BLaER1 treated with 17β-estradiol and CSF1 and Interleukin-3, amounts not matched to agents 10 nM and 100 nM (cell line): ENCODE measurements around the gene APBA2.
A peak's percentile ranks its signal among the peaks of the same experiment; 100 is the strongest.

Source experiments
- H3K27ac ChIP-seq, 11 experiments: shearing (Covaris generic); formaldehyde crosslinking; 2 replicates each; pipeline ENCODE4 v1.8.1; 2022
- H3K27me3 ChIP-seq, 11 experiments: shearing (Covaris generic); formaldehyde crosslinking; 2 replicates each; pipeline ENCODE4 v1.8.1; 2022
- H3K36me3 ChIP-seq, 11 experiments: shearing (Covaris generic); formaldehyde crosslinking; 2 replicates each; pipeline ENCODE4 v1.8.1; 2022
- H3K4me1 ChIP-seq, 10 experiments: shearing (Covaris generic); formaldehyde crosslinking; 2 replicates each; pipeline ENCODE4 v1.8.1; 2022
- H3K4me2 ChIP-seq, 11 experiments: shearing (Covaris generic); formaldehyde crosslinking; 2 replicates each; pipeline ENCODE4 v1.8.1; 2022
- H3K4me3 ChIP-seq, 10 experiments: shearing (Covaris generic); formaldehyde crosslinking; 2 replicates each; pipeline ENCODE4 v1.8.1; 2022
- H3K9ac ChIP-seq, 11 experiments: shearing (Covaris generic); formaldehyde crosslinking; 2 replicates each; pipeline ENCODE4 v1.8.1; 2022
- H3K9me3 ChIP-seq, 11 experiments: shearing (Covaris generic); formaldehyde crosslinking; replicated peaks in 1 of 11; 2 replicates each; pipeline ENCODE4 v1.8.1; 2022
- H4K20me1 ChIP-seq, 11 experiments: shearing (Covaris generic); formaldehyde crosslinking; 2 replicates each; pipeline ENCODE4 v1.8.1; 2022
- Cebpa-rat ChIP-seq, 11 experiments: shearing (Covaris generic); IDR thresholded peaks; 2 replicates each; pipeline ENCODE4 v1.8.1; 2022

Gene APBA2

GRCh38 chr15:28890711-28891495 is 5.1 kb downstream of the APBA2 start:
- Histone ChIP-seq H3K27ac (peak overlapping the region in 9 of 11 experiments; percentile 42 to 77 (median 69); a peak in 18 of 22 replicates), H3K27me3 (0 out of 22 replicates have a peak, but pooled peaks cover 0 to 7% (median 0%) of the 10 kb centered on the region in 11 experiments), H3K4me1 (peaks cover 46 to 75% (median 68%) of the 10 kb centered on the region in 10 experiments), H3K36me3 (no peaks in the 10 kb centered on the region), H3K4me3 (no peak overlapping the region; a peak in 1 of 20 replicates), H3K9ac (peak overlapping the region in 8 of 11 experiments; percentile 19 to 59 (median 46); a peak in 13 of 22 replicates), H3K4me2 (peak overlapping the region; percentile 47 to 93 (median 90)), H3K9me3 (peaks cover 0 to 2% (median 0%) of the 10 kb centered on the region in 11 experiments; a peak in 2 of 22 replicates), H4K20me1 (peaks cover 0 to 31% (median 0%) of the 10 kb centered on the region in 11 experiments; a peak in 7 of 22 replicates)
- TF ChIP-seq Cebpa-rat (IDR thresholded peaks at IDR 0.05), result peak in 6 of 11 experiments; percentile 13 to 57 (median 46); a peak in 7 of 22 replicates

DNA sequence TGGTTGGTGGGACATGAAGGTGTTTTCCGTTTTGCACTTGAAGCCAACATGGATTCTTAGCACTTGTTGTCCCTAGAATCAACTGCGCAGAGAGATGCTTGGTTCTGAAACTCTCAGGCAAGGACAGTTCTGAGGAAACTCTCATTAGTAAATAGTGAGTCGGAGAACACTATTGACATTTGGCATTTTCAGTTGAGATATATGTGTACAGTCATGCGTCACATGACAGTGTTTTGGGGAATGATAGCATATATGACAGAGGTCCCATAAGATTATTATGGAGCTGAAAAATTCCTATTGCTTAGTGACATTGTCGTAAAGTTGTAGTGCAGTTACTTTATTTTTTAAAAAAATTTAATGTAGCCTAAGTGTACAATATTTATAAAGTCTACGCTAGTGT is 5.8 kb downstream of the APBA2 start:
- Histone ChIP-seq H3K4me1 (peaks cover 45 to 75% (median 68%) of the 10 kb centered on the region in 10 experiments), H3K27ac (peak overlapping the region in 9 of 11 experiments; percentile 42 to 77 (median 69); a peak in 18 of 22 replicates), H3K36me3 (no peaks in the 10 kb centered on the region), H3K9me3 (no peaks in the 10 kb centered on the region), H4K20me1 (peaks cover 0 to 31% (median 0%) of the 10 kb centered on the region in 11 experiments; a peak in 7 of 22 replicates), H3K4me3 (no peak overlapping the region), H3K4me2 (peak overlapping the region; percentile 47 to 93 (median 90)), H3K27me3 (0 out of 22 replicates have a peak, but pooled peaks cover 0 to 6% (median 0%) of the 10 kb centered on the region in 11 experiments), H3K9ac (peak overlapping the region in 7 of 11 experiments; percentile 6 to 55 (median 27); a peak in 5 of 22 replicates)
- TF ChIP-seq Cebpa-rat (IDR thresholded peaks at IDR 0.05), result no peak

- no peaks in the 10 kb centered on the region for H3K36me3 ChIP-seq
- TF ChIP-seq Cebpa-rat (IDR thresholded peaks at IDR 0.05), result no peak
- no peak overlapping the region for H3K4me3 ChIP-seq
- H4K20me1 ChIP-seq, result peaks cover 0 to 28% (median 0%) of the 10 kb centered on the region in 11 experiments; a peak in 6 of 22 replicates
- H3K27me3 ChIP-seq, result no peaks in the 10 kb centered on the region
- peak overlapping the region; percentile 10 to 93 (median 29); a peak in 15 of 22 replicates for H3K4me2 ChIP-seq
- H3K9ac ChIP-seq, result no peak overlapping the region
- 0 out of 22 replicates have a peak overlapping the region, but pooled peaks of 1 of the 11 experiments have one; percentile 30 for H3K27ac ChIP-seq
- H3K4me1 ChIP-seq, result peaks cover 32 to 62% (median 56%) of the 10 kb centered on the region in 10 experiments
- H3K9me3 ChIP-seq, result no peaks in the 10 kb centered on the region
Observed at GRCh38 chr15:28892789-28893610, 7.2 kb downstream of the APBA2 start.

DNA sequence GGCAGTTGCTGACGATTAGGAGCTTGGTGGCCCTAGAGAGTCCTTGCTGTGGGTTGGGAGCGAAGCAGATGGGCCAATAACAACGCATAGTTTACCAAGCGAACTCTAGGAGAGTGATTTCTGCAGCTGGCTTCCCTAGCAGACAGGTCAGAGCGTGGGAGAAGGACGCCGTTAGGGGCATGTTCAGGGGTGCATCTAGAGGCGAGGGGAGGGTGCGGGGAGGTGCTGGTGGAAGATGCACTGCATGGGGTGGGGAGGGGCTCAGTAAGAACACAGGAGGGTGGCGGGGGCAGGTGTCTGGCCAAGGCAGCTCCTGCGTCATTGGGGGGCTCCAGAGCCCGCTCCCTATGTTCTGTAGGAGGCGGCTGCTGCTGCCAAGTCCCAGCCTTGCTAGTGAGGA is 8.9 kb downstream of the APBA2 start:
- Histone ChIP-seq H3K9me3 (no peaks in the 10 kb centered on the region), H3K27me3 (no peaks in the 10 kb centered on the region), H3K4me3 (no peak overlapping the region), H3K4me1 (peaks cover 20 to 50% (median 39%) of the 10 kb centered on the region in 10 experiments), H3K9ac (no peak overlapping the region), H3K27ac (no peak overlapping the region), H4K20me1 (peaks cover 0 to 26% (median 7%) of the 10 kb centered on the region in 11 experiments; a peak in 12 of 22 replicates), H3K4me2 (no peak overlapping the region), H3K36me3 (no peaks in the 10 kb centered on the region)
- no peak for TF ChIP-seq Cebpa-rat (IDR thresholded peaks at IDR 0.05)

DNA sequence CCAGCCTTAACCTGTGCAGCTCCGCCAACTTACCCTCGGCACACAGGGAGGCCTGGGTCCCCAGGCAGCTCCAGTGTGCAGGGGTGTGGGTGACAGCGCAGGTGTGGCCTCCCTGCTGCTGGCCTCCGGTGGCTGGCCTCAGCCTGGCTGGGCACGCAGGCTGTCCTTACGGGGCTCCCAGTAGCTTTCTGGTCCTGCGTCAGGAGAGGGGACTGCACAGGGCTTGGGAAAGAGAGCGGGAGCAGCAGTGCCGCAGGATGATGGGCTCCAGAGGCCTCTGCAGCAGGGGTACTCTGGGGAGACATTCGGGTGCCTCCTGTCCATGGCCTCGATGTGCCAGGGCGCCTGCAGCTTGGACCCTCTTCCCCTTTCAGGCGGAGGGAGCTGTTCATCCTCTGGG is 9.4 kb downstream of the APBA2 start:
- Histone ChIP-seq H3K9ac (no peak overlapping the region), H4K20me1 (peaks cover 0 to 31% (median 10%) of the 10 kb centered on the region in 11 experiments; a peak in 12 of 22 replicates), H3K36me3 (no peaks in the 10 kb centered on the region), H3K27me3 (no peaks in the 10 kb centered on the region), H3K9me3 (no peaks in the 10 kb centered on the region), H3K4me1 (peaks cover 16 to 45% (median 35%) of the 10 kb centered on the region in 10 experiments), H3K4me2 (no peak overlapping the region), H3K4me3 (no peak overlapping the region), H3K27ac (no peak overlapping the region)
- no peak for TF ChIP-seq Cebpa-rat (IDR thresholded peaks at IDR 0.05)

- no peaks in the 10 kb centered on the region for H3K9me3 ChIP-seq
- H3K36me3 ChIP-seq, result no peaks in the 10 kb centered on the region
- no peak overlapping the region for H3K4me3 ChIP-seq
- H3K4me2 ChIP-seq, result no peak overlapping the region
- no peak overlapping the region for H3K9ac ChIP-seq
- no peaks in the 10 kb centered on the region for H3K27me3 ChIP-seq
- H4K20me1 ChIP-seq, result peaks cover 0 to 35% (median 12%) of the 10 kb centered on the region in 11 experiments; a peak in 12 of 22 replicates
- H3K4me1 ChIP-seq, result peaks cover 12 to 41% (median 31%) of the 10 kb centered on the region in 10 experiments
- no peak for TF ChIP-seq Cebpa-rat (IDR thresholded peaks at IDR 0.05)
- H3K27ac ChIP-seq, result no peak overlapping the region
Observed at GRCh38 chr15:28895566-28895965, 9.8 kb downstream of the APBA2 start.

DNA sequence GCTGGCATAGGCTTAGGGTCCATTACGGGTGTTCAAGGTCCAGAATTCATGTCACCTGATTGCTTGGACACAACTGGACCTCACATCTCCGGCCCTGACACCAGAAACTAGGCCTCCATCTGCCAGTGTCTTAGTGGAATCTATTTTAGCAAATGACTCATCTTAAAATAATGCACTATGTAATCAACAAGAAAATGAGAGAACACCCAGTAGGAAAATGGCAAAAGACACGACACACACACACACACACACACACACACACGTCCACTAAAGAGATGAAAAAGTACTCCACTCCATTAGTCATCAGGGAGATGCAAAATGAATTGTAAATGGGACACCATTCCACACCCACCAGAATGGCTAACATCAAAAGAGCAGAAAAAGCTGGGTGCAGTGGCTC is 11.2 kb downstream of the APBA2 start:
- TF ChIP-seq Cebpa-rat (IDR thresholded peaks at IDR 0.05), result no peak
- peaks cover 0 to 27% (median 17%) of the 10 kb centered on the region in 10 experiments; a peak in 18 of 20 replicates for H3K4me1 ChIP-seq

GRCh38 chr15:28897861-28898585 is 12.2 kb downstream of the APBA2 start:
- TF ChIP-seq Cebpa-rat (IDR thresholded peaks at IDR 0.05), result no peak
- no peak overlapping the region for H3K4me2 ChIP-seq
- no peak overlapping the region for H3K27ac ChIP-seq
- H3K9me3 ChIP-seq, result no peaks in the 10 kb centered on the region
- H3K27me3 ChIP-seq, result no peaks in the 10 kb centered on the region
- H3K36me3 ChIP-seq, result no peaks in the 10 kb centered on the region
- no peak overlapping the region for H3K4me3 ChIP-seq
- H3K9ac ChIP-seq, result no peak overlapping the region
- peaks cover 0 to 19% (median 9%) of the 10 kb centered on the region in 10 experiments; a peak in 14 of 20 replicates for H3K4me1 ChIP-seq
- peaks cover 0 to 45% (median 14%) of the 10 kb centered on the region in 11 experiments; a peak in 12 of 22 replicates for H4K20me1 ChIP-seq

More for the DNA sequence above, 11.2 kb downstream of the APBA2 start:
- H3K27ac ChIP-seq, result no peak overlapping the region
- H3K27me3 ChIP-seq, result no peaks in the 10 kb centered on the region
- no peak overlapping the region for H3K4me2 ChIP-seq
- no peaks in the 10 kb centered on the region for H3K9me3 ChIP-seq
- no peak overlapping the region for H3K4me3 ChIP-seq
- no peaks in the 10 kb centered on the region for H3K36me3 ChIP-seq
- peaks cover 0 to 43% (median 13%) of the 10 kb centered on the region in 11 experiments; a peak in 12 of 22 replicates for H4K20me1 ChIP-seq
- no peak overlapping the region for H3K9ac ChIP-seq
